Measurements from ENCODE around the gene PCDH17. TPM values are rescaled to one million over a fixed set of nuclear protein-coding genes. Genes with fewer than 3 reads are reported as not detected.

PCDH17 gene
- total RNA-seq, 2 donors from 2014 or later: 2.7 to 3.1 TPM

DNA sequence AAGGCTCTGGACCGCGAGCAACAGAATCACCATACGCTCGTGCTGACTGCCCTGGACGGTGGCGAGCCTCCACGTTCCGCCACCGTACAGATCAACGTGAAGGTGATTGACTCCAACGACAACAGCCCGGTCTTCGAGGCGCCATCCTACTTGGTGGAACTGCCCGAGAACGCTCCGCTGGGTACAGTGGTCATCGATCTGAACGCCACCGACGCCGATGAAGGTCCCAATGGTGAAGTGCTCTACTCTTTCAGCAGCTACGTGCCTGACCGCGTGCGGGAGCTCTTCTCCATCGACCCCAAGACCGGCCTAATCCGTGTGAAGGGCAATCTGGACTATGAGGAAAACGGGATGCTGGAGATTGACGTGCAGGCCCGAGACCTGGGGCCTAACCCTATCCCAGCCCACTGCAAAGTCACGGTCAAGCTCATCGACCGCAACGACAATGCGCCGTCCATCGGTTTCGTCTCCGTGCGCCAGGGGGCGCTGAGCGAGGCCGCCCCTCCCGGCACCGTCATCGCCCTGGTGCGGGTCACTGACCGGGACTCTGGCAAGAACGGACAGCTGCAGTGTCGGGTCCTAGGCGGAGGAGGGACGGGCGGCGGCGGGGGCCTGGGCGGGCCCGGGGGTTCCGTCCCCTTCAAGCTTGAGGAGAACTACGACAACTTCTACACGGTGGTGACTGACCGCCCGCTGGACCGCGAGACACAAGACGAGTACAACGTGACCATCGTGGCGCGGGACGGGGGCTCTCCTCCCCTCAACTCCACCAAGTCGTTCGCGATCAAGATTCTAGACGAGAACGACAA lies 1.8 kb downstream of the PCDH17 start:
- intact Hi-C loops (cut with DNase I): no loop called here
- peak; percentile 51 to 67 for ATAC-seq
- peak; percentile 82 for DNase-seq

DNA sequence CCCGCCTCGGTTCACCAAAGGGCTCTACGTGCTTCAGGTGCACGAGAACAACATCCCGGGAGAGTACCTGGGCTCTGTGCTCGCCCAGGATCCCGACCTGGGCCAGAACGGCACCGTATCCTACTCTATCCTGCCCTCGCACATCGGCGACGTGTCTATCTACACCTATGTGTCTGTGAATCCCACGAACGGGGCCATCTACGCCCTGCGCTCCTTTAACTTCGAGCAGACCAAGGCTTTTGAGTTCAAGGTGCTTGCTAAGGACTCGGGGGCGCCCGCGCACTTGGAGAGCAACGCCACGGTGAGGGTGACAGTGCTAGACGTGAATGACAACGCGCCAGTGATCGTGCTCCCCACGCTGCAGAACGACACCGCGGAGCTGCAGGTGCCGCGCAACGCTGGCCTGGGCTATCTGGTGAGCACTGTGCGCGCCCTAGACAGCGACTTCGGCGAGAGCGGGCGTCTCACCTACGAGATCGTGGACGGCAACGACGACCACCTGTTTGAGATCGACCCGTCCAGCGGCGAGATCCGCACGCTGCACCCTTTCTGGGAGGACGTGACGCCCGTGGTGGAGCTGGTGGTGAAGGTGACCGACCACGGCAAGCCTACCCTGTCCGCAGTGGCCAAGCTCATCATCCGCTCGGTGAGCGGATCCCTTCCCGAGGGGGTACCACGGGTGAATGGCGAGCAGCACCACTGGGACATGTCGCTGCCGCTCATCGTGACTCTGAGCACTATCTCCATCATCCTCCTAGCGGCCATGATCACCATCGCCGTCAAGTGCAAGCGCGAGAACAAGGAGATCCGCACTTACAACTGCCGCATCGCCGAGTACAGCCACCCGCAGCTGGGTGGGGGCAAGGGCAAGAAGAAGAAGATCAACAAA lies 2.6 kb downstream of the PCDH17 start:
- ATAC-seq (no peak), DNase-seq (peak; percentile 29)
- intact Hi-C loops (cut with DNase I): no loop called here

DNA sequence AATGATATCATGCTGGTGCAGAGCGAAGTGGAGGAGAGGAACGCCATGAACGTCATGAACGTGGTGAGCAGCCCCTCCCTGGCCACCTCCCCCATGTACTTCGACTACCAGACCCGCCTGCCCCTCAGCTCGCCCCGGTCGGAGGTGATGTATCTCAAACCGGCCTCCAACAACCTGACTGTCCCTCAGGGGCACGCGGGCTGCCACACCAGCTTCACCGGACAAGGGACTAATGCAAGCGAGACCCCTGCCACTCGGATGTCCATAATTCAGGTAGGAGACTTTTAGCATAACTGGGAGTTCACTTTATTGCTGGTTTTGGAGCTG lies 3.3 kb downstream of the PCDH17 start:
- DNase-seq: peak; percentile 34
- no peak for ATAC-seq
- intact Hi-C loops (cut with DNase I): loop anchor here in 1 of 2 donors (5.0 kb wide), 1 partner anchor 52 kb away; no protein-coding TSS in a partner anchor

DNA sequence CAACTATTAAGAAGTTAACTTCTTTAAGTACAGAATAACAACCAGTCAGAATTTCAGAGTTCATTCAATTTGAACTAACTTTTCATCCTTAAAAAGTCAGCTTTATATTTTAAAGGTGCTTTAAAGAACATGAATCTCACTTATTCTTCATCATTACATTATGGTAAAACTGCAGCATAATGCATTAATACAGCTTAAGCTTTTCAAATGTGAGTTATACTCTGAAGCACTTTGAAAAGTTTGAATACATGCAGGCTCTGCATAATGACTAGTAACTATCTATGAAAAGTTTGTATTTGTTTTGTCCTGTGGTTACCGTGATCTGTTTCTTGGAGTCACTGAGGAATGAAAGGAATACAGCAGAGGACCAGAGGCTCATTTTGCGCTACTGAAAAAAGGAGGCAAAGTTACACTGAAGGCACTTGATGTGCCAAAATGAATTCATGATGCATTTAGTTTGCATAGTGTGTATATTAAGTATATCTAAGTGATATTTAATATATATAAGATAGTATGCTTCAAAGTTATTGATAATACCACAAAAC lies 4.1 kb downstream of the PCDH17 start:
- intact Hi-C loops (cut with DNase I): loop anchor here in 1 of 2 donors (5.0 kb wide), 1 partner anchor 52 kb away; no protein-coding TSS in a partner anchor
- ATAC-seq: no peak
- DNase-seq: no peak

DNA sequence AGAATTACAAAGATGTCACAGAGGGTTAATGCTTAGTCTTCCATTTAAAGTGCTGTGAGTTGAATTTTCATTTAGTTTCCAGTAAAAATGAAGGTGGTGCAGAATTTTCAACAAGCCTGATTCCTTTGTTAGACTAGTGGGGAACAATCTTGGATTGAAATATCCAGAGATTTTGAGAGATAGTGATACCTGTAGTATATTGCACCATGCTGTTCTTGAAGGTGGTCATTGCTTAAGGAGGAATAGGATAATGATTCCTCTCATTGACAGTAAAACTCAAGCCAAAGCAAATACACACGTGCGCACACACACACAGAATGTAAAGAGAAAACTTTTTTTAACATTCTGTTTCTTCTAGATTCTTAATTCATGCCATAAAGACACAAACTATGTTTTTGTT lies 5.3 kb downstream of the PCDH17 start:
- ATAC-seq: no peak

DNA sequence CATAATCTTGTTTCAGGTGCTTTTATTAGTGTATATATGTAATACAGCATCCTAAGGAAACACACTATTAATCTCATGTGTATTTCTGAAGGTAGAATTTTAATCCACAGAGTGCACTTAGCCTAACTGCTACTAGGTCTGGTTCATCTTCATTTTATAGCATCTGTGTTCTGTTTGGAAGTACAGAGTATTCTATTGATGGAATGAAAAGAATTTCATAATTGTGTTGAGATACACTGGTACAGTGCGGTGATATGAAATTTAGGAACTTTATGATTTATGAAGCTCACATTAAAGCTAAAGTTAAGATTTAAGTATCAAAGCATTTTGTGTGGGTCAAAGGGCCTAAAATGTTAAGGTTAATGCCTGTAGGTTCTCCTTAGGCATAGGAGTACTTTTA lies 6.0 kb downstream of the PCDH17 start:
- intact Hi-C loops (cut with DNase I): loop anchor here in 1 of 2 donors (5.0 kb wide), 1 partner anchor 50 kb away; no protein-coding TSS in a partner anchor
- no peak for ATAC-seq

More for the DNA sequence above, 5.3 kb downstream of the PCDH17 start:
- intact Hi-C loops (cut with DNase I): loop anchor here in 1 of 2 donors (5.0 kb wide), 1 partner anchor 50 kb away; no protein-coding TSS in a partner anchor
- DNase-seq: no peak

DNA sequence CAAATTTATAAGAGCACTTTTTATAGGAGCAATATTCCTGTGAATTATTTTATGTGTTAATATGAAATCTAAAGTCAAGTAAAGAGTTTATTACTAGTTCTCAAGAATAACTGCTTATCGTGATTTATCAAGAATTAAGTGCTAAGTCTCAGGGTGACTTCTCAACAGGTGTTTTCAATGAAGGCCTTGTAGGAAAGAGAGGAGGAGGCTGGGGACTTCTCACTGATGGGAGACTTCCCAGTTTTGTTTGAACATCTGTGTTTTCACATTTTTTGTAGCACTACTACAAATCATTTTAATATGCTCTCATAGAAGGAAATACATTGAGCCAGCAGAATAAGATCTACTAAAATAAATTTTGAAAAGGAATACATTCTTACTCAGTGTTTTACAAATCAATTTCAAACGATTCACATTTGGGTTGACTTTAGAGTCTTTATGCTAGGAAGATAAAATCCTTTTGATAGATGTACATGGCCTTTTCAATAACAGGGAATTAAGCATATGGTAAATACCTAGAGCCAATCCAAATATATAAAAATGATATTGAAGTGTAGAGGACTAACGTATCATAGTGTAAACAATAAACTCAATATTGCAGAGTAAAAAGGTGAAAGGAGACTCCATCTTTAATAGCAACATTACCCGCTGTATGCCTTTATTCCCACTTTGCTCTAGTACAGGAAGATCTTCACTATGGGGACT lies 6.8 kb downstream of the PCDH17 start:
- no peak for DNase-seq
- ATAC-seq: no peak
- intact Hi-C loops (cut with DNase I): loop anchor here in 1 of 2 donors (5.0 kb wide), 1 partner anchor 49 kb away; no protein-coding TSS in a partner anchor

More for the DNA sequence above, 6.0 kb downstream of the PCDH17 start:
- no peak for DNase-seq

DNA sequence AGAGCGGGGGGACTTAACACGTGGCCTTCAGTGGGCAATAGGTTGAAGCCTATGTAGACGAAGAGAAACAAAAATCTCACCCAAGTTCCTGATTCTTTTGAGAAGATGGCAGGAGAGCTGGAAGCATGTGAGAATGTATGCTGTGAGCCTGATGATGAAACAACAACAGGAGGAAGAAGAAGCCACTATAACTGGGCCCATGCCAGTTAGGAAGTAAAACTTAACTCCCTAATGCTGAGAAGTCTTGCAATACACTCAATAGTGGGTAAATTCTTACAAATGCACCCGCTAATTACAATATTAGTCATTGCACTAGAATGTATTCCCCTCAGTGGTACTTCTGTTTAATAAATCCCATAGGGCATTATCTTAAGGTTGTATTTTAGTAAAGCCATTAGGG lies 9.1 kb downstream of the PCDH17 start:
- intact Hi-C loops (cut with DNase I): no loop called here
- DNase-seq: no peak
- no peak for ATAC-seq

DNA sequence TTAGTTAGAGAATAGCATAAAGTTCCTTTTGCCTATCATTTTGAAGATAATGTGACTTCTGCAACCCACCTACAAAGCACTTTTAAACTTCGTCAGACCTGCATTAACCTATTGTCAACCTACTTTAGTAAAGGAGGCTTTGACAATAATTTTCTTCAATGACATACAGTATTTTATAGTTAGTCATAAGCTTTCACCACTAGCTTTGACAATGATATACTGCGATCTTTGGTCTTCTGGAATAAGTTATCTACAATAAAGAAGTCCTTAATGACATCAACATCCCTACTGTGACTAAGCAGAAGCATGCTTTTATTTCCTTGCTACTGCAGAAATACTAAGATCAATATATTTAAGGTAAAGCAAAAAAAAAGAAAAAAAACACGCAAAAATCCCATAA lies 9.5 kb downstream of the PCDH17 start:
- ATAC-seq (no peak), DNase-seq (no peak)
- intact Hi-C loops (cut with DNase I): no loop called here

DNA sequence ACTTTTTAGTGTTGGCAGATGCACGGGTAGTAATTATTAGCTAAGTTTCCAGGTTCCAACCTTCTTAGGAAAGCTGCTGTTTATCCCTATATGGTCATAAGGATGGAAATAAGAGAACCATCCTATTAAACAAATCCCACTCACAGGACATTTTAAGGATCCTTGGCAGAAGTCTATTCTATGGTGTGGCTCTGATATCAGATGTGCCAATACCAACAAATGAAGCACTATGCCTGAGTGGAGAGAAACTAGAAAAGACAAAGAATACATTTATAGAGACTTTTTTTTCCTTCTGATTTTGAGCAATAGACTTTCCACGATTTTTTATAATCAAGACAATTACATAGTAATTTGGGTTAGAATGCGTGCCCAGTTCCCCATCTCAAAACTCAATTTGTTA lies 12.6 kb downstream of the PCDH17 start:
- DNase-seq (no peak), ATAC-seq (no peak)
- intact Hi-C loops (cut with DNase I): no loop called here

DNA sequence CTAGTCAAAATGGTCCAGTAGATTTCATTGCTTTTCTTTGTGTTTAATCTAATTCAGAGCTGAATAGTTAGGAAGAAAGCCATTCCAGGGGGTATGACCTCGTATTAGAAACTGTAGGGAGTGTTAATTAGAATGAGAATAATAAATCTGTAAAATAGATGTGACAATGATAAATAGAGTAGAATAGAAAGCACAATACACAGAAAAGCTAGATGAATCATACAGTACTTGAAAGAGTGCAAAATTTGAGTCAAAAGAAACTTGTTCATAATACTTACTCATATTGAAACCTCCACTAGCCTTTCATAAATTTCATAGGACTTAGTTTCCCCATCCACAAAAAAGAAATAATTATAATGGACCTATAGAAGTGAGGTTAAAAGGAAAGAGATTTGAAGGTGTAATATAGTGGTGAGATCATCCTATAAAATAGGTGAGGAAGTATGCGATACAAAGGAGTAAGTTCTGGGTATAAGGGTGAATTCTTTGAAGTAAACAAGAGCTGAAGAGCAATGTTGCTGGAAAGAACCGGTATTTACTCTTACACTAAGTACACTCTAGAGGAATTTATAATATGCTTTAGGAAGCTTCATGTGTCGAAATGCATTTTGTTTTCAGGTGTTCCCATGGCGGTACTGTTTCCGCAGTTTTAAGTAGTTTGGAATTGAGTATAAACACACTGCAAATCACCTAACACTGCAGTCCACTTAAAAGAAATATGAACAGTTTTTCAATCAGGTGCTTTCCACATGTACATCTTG lies 21.9 kb downstream of the PCDH17 start:
- intact Hi-C loops (cut with DNase I): no loop called here
- no peak for DNase-seq
- ATAC-seq: no peak

DNA sequence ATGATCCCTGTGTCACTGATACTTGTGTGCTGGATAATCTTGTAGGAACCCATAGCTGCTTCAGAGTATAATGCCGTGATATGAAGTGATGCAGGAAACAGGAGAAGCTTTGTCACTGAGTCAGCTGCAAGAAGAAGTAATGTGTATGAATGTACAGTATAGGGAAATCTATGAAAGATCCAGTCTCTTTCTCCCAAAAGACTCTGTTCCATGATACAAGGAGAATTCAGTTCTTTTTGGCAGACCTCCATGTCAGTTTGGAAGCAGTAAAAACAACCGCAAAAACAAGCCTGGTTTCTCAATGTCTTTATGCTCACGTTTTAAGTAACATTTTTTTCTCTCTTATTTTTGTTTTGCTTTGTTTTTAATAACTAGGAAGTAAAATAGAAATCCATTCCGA lies 33.9 kb downstream of the PCDH17 start:
- no peak for ATAC-seq
- intact Hi-C loops (cut with DNase I): no loop called here
- DNase-seq: no peak

DNA sequence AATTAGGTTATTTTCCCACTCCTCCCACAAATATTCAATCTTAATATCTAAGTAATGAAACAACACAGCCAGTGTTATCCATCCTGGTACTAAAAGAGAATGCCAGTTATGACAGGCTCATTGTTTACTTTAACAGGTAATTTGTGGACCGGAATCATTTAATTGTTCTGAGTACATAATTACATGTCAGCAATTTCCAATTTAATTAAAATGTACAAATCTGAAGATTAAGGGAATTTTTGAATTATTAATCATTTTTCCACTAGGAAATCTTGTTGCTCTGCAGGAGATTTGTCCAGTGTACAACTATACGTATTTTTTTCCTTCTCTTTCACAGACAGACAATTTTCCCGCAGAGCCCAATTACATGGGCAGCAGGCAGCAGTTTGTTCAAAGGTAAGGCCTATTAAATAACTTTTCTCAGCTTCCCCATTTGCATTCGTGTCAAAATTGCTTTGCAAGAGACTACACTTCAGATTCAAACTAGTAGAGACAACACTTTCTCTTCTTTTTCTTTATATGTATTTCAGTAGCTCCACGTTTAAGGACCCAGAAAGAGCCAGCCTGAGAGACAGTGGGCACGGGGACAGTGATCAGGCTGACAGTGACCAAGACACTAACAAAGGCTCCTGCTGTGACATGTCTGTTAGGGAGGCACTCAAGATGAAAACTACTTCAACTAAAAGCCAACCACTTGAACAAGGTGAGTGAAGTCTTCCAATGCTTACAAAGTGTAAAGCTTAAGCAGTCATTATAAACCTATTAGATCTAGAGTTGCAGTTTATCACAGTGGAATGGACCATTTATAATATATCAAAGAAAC lies 34.8 kb downstream of the PCDH17 start:
- ATAC-seq (no peak), DNase-seq (no peak)
- intact Hi-C loops (cut with DNase I): no loop called here

DNA sequence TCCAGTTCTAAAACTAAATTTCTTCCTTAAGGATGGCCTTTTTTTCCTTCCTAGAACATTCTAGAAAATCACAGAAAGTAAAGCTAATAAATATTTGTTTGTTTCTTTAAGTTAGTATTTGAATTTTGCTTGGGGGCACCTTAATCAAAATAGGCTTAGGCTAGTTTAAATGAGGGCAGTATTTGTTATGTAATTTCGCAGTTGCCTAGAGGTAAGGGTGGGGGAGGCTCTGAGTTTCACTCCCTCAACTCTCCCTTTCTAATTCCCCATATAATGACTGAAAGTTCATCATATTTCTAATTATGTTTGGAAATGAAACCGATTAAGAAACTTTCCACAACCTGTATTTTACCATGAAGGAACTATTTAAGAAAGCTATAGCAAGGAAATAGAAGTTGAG lies 40.6 kb downstream of the PCDH17 start:
- DNase-seq: no peak
- no peak for ATAC-seq
- intact Hi-C loops (cut with DNase I): no loop called here

DNA sequence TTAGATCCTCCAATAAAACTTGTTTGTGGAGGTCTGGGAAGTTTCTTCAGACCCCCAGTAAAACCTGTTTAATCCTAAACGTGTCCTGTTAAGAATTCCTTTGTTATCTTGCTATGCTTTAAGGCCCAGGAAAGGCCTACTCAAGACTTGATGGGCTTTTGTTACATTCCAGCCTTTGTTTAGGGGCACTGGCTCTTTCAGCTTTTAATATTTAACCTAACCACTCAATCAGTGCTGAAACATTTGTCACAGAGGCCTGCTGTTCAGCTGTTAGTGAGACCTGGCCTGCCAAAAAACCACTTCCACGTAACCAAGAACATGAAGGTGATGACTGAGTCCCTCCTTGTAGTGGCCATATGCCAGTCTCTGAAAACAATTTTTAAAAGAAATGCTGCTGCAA lies 41.7 kb downstream of the PCDH17 start:
- intact Hi-C loops (cut with DNase I): no loop called here
- DNase-seq (no peak), ATAC-seq (no peak)

DNA sequence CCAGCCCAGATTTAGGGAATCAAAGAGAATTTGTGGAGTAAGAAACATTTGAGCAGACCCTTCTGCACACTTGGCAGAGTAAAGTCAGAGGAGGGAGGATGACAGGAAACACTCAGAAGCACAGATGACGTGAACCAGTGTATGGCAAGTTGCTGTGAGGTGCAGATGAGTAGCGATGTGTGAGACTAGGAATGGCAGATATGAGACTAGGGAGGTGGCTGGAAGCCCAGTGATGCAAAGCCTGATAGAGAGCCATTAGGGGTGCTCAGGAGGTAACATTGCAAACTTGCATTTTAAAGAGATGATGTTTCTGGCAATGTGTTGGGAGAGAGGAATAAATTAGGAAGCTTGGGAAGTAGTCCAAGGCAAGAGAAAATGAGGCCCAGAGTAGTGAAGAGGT lies 44.0 kb downstream of the PCDH17 start:
- intact Hi-C loops (cut with DNase I): no loop called here
- ATAC-seq: no peak
- DNase-seq: no peak

DNA sequence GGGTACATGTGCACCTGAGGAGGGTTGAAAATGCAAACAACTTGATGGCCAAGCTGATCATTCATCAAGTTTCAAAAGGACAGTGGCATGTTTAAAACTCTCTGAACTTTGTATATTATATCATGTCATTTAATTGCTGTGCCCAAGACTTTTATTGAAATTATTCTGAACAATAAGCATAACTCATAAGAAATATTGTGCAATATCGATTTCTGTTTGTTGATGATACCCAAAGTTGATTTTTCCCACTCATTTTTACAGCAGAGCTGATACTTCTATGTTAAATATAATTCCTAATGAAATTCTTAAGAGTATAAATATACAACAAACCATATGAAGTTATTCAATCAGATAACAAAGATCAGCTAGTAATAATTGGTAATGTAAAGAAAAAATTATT lies 49.1 kb downstream of the PCDH17 start:
- intact Hi-C loops (cut with DNase I): no loop called here
- ATAC-seq: no peak
- no peak for DNase-seq
